GM12801 (cell line): ENCODE measurements around the gene ZNF749.
"Not testable (repeated sequence)": the region's sequence is repeated elsewhere in the genome, so short reads cannot be mapped to it uniquely, and the experiment has no call there.

Source experiments
- CTCF ChIP-seq: IDR thresholded peaks from one replicate; pipeline ENCODE4 v1.5.1; 2011; ENCODE audit warnings: control low read depth; ENCODE audit not compliant: insufficient read length; ENCODE audit errors: extremely low read depth

Gene ZNF749

DNA sequence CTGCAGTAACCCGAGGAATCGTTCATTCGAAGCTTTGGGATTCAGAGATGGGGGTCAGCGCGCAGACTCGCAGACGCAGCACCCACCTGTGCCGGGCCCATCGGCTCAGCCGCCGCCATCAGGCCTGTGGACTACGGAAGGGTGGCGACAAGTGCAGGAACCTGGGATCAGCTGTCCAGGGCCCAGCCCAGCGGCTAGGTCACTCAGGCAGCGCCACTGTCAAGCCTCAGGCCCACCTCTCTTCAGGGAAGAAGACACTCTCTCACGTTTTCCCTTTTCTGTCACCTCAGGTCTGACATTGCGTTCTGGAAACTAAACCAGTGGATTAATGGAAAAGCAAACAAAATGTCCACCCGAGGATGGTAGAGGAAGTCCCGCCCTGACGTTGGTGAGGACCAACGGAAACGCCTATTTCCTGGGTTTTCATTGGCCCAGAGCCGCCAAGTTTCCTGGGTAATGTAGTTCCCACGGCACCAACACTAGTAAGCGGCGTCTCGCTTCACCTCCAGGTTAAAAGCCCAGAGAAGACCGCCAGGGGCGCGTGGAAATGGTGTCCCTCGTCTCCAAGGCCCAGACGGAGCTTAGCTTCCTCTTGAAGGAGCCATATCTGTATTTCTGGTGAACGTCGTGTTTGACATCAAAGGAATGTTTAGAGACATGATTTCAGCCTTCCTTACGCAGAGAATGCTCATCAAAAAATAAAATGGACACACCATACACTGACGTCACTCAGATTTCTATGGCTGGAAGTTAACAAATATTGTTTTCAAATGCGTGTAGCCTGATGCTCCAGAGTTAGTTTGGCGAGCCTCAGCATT lies 42.3 kb downstream of the ZNF749 start, which contains the start of gene ZNF772:
Gene ZNF772, minus strand, starts transcription at position 376 of the 818 bp plus-strand sequence. Its CDS starts 257 bp downstream, at position 119.
- no peak for TF ChIP-seq CTCF

GRCh38 chr19:57487477-57488298 lies 52.6 kb downstream of the ZNF749 start, which contains the start of gene ZNF419:
TSS of gene ZNF419 (plus strand) at chr19:57487750. CDS start at chr19:57487951, 201 bp downstream.
- TF ChIP-seq CTCF = not testable (repeated sequence)
